Caco-2 (cell line): Measurements from ENCODE around the gene ZNF804B. TPM values are rescaled to one million over a fixed set of nuclear protein-coding genes. Genes with fewer than 3 reads are reported as not detected.

ENCODE experiments used
- BruUV-seq: library from RNA; stranded (reverse); fragments of 400-500 nt; replicated peaks from 2 replicates; lab custom pipeline; 2021; lab: Mats Ljungman, UMichigan
- CTCF ChIA-PET: fragments of 300-600 bp; sonication (Branson Sonifier 250); formaldehyde crosslinking; loops from one replicate; lab custom pipeline; 2022; ENCODE audit warnings: antibody characterized with exemption; lab: Charles Lee
- POLR2A ChIA-PET: fragments of 300-600 bp; sonication (Branson Sonifier 250); formaldehyde crosslinking; loops from one replicate; lab custom pipeline; 2022; ENCODE audit warnings: antibody characterized with exemption; lab: Charles Lee
- DNase-seq, 2 experiments: peaks; one replicate each; pipeline versions ENCODE4 v3.0.0 to v3.0.0-alpha.2; 2020 to 2022
- H3K27me3 ChIP-seq: replicated peaks from 2 replicates; pipeline ENCODE4 v1.6.0; 2011; ENCODE audit warnings: low read length; ENCODE audit not compliant: control insufficient read depth, insufficient read depth
- H3K36me3 ChIP-seq: 2 replicates; pipeline ENCODE4 v1.5.1; 2011; ENCODE audit warnings: low read length; ENCODE audit not compliant: control insufficient read depth, insufficient read depth
- H3K4me1 ChIP-seq: fragments of 250-450 bp; sonication (Bioruptor Pico); 2 replicates; pipeline ENCODE4 v1.5.1; 2020; ENCODE audit warnings: mild to moderate bottlenecking
- H3K4me3 ChIP-seq: 2 replicates; pipeline ENCODE4 v1.5.1; 2011; ENCODE audit warnings: low read depth, mild to moderate bottlenecking, control low read depth, low read length
- H3K9me3 ChIP-seq: fragments of 250-450 bp; sonication (Bioruptor Pico); 2 replicates; pipeline ENCODE4 v1.5.1; 2020; ENCODE audit warnings: mild to moderate bottlenecking, moderate library complexity
- H3K27ac Mint-ChIP-seq: one replicate; pipeline ENCODE4 v1.8.0; 2022; ENCODE audit warnings: mixed read lengths; ENCODE audit not compliant: unreplicated experiment
- H3K27me3 Mint-ChIP-seq: one replicate; pipeline ENCODE4 v1.8.0; 2022; ENCODE audit warnings: mixed read lengths; ENCODE audit not compliant: insufficient read depth, unreplicated experiment
- H3K36me3 Mint-ChIP-seq: one replicate; pipeline ENCODE4 v1.8.0; 2022; ENCODE audit warnings: mild to moderate bottlenecking, mixed read lengths; ENCODE audit not compliant: insufficient read depth, unreplicated experiment
- H3K4me1 Mint-ChIP-seq: one replicate; pipeline ENCODE4 v1.8.0; 2022; ENCODE audit warnings: low read depth, mixed read lengths; ENCODE audit not compliant: unreplicated experiment
- H3K4me3 Mint-ChIP-seq: one replicate; pipeline ENCODE4 v1.8.0; 2022; ENCODE audit warnings: mild to moderate bottlenecking, moderate library complexity, mixed read lengths; ENCODE audit not compliant: unreplicated experiment
- H3K9me3 Mint-ChIP-seq: one replicate; pipeline ENCODE4 v1.8.0; 2022; ENCODE audit warnings: mixed read lengths; ENCODE audit not compliant: unreplicated experiment
- CTCF ChIP-seq, 2 experiments: fragments of 200-600 bp in 1 of 2; IDR thresholded peaks; 1 replicate in 1 of 2; 2 replicates in 1 of 2; pipeline versions ENCODE4 v1.5.1 to v1.8.0; 2011 to 2022; ENCODE audit warnings: antibody characterized with exemption in 1 of 2, control low read depth in 1 of 2, inconsistent platforms in 1 of 2, low read depth in 1 of 2, low read length in 1 of 2, mild to moderate bottlenecking in 1 of 2, moderate library complexity in 1 of 2; ENCODE audit not compliant: insufficient read depth in 1 of 2, severe bottlenecking in 1 of 2, unreplicated experiment in 1 of 2
- intact Hi-C: fragments of 100-400 bp; cut with micrococcal nuclease; formaldehyde crosslinking; loops from one replicate; pipeline ENCODE4 v1.10.0; 2022; ENCODE audit not compliant: unreplicated experiment
- total RNA-seq: library from RNA; stranded (reverse); gene quantifications from 2 replicates; pipeline ENCODE4 v1.2.3, GENCODE V29; 2022

The ZNF804B gene
- total RNA-seq, 1 experiment from 2014 or later: not detected

GRCh38 chr7:88835147-88835728 lies 75.7 kb downstream of the ZNF804B start:
- no peak overlapping the region for H3K27ac Mint-ChIP-seq
- no peaks in the 10 kb centered on the region for H3K4me1 Mint-ChIP-seq
- Histone ChIP-seq H3K4me3 (no peak overlapping the region), H3K9me3 (no peaks in the 10 kb centered on the region), H3K4me1 (no peaks in the 10 kb centered on the region), H3K27me3 (no peaks in the 10 kb centered on the region), H3K36me3 (no peaks in the 10 kb centered on the region)
- ChIA-PET CTCF (interaction anchor here (0.5 to 2.2 kb wide), 6 partner anchors 36 to 592 kb away, joined by 3 to 18 read pairs (median 4); no protein-coding TSS in a partner anchor), POLR2A (no interaction called here)
- DNase-seq: peak in 1 of 2 experiments; percentile 59
- no TSS peak for BruUV-seq
- no peak overlapping the region for H3K4me3 Mint-ChIP-seq
- no peaks in the 10 kb centered on the region for H3K36me3 Mint-ChIP-seq
- TF ChIP-seq CTCF (IDR thresholded peaks at IDR 0.05; ENCODE audit: insufficient read depth in 1 of 2, low read depth in 1 of 2, low read length in 1 of 2, severe bottlenecking in 1 of 2, unreplicated experiment in 1 of 2): peak; percentile 53 to 55
- no peaks in the 10 kb centered on the region for H3K27me3 Mint-ChIP-seq
- intact Hi-C loops: loop anchor here (1.0 to 2.0 kb wide), 4 partner anchors 46 to 592 kb away; no protein-coding TSS in a partner anchor
- H3K9me3 Mint-ChIP-seq: no peaks in the 10 kb centered on the region

GRCh38 chr7:88842201-88842600 lies 82.7 kb downstream of the ZNF804B start:
- no peaks in the 10 kb centered on the region for H3K27me3 ChIP-seq
- Mint-ChIP-seq H3K4me3 (no peak overlapping the region), H3K36me3 (no peaks in the 10 kb centered on the region), H3K27me3 (no peaks in the 10 kb centered on the region), H3K9me3 (no peaks in the 10 kb centered on the region), H3K4me1 (no peaks in the 10 kb centered on the region), H3K27ac (no peak overlapping the region)
- no peak for DNase-seq
- CTCF ChIA-PET: no interaction called here
- H3K36me3 ChIP-seq: no peaks in the 10 kb centered on the region
- POLR2A ChIA-PET: no interaction called here
- no TSS peak for BruUV-seq
- no peaks in the 10 kb centered on the region for H3K9me3 ChIP-seq
- no peaks in the 10 kb centered on the region for H3K4me1 ChIP-seq
- intact Hi-C loops: no loop called here
- H3K4me3 ChIP-seq: no peak overlapping the region
- no peak for TF ChIP-seq CTCF (IDR thresholded peaks at IDR 0.05; ENCODE audit: insufficient read depth in 1 of 2, low read depth in 1 of 2, low read length in 1 of 2, severe bottlenecking in 1 of 2, unreplicated experiment in 1 of 2)

GRCh38 chr7:88845091-88845490 lies 85.6 kb downstream of the ZNF804B start:
- Histone ChIP-seq H3K9me3 (no peaks in the 10 kb centered on the region), H3K36me3 (no peaks in the 10 kb centered on the region), H3K4me1 (no peaks in the 10 kb centered on the region), H3K27me3 (no peaks in the 10 kb centered on the region), H3K4me3 (no peak overlapping the region)
- no TSS peak for BruUV-seq
- no peak for DNase-seq
- CTCF ChIA-PET: interaction anchor here (0.6 kb wide), 1 partner anchor 680 kb away, joined by 4 read pairs; no protein-coding TSS in a partner anchor
- intact Hi-C loops: no loop called here
- Mint-ChIP-seq H3K36me3 (no peaks in the 10 kb centered on the region), H3K4me1 (no peaks in the 10 kb centered on the region), H3K27me3 (no peaks in the 10 kb centered on the region), H3K9me3 (no peaks in the 10 kb centered on the region), H3K27ac (no peak overlapping the region), H3K4me3 (no peak overlapping the region)
- no peak for TF ChIP-seq CTCF (IDR thresholded peaks at IDR 0.05; ENCODE audit: insufficient read depth in 1 of 2, low read depth in 1 of 2, low read length in 1 of 2, severe bottlenecking in 1 of 2, unreplicated experiment in 1 of 2)
- POLR2A ChIA-PET: no interaction called here
